ENCODE data around the gene CALU.

- no peak for TF ChIP-seq CTCF (IDR thresholded peaks at IDR 0.05; ENCODE audit: low read depth, low read length)
- TF ChIP-seq POLR2A (IDR thresholded peaks at IDR 0.05; ENCODE audit: extremely low read depth, insufficient read length), result no peak
Observed at GRCh38 chr7:128699895-128700294, 39.3 kb upstream of the CALU start.
